ENCODE data around the gene KLHL26. TPM values are rescaled to one million over a fixed set of nuclear protein-coding genes. Genes with fewer than 3 reads are reported as not detected.

KLHL26 gene
- total and polyA plus RNA-seq, 9 donors = 1.6 to 24.0 (median 10.6) TPM

- 78 to 85% (median 85%) methylated on average over 18 of the region's 18 CpGs for WGBS, 3 donors
- Histone ChIP-seq H3K4me3 (no peak overlapping the region), H3K9me3 (no peaks in the 10 kb centered on the region), H3K27me3 (no peaks in the 10 kb centered on the region), H3K4me1 (ENCODE audit: insufficient read depth) (peaks cover 9% of the 10 kb centered on the region), H3K27ac (no peak overlapping the region), H3K36me3 (no peaks in the 10 kb centered on the region)
- TF ChIP-seq, protein P1, sequence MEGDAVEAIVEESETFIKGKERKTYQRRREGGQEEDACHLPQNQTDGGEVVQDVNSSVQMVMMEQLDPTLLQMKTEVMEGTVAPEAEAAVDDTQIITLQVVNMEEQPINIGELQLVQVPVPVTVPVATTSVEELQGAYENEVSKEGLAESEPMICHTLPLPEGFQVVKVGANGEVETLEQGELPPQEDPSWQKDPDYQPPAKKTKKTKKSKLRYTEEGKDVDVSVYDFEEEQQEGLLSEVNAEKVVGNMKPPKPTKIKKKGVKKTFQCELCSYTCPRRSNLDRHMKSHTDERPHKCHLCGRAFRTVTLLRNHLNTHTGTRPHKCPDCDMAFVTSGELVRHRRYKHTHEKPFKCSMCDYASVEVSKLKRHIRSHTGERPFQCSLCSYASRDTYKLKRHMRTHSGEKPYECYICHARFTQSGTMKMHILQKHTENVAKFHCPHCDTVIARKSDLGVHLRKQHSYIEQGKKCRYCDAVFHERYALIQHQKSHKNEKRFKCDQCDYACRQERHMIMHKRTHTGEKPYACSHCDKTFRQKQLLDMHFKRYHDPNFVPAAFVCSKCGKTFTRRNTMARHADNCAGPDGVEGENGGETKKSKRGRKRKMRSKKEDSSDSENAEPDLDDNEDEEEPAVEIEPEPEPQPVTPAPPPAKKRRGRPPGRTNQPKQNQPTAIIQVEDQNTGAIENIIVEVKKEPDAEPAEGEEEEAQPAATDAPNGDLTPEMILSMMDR (IDR thresholded peaks at IDR 0.05) = no peak
- TF ChIP-seq EP300 (IDR thresholded peaks at IDR 0.05) = no peak
- no peak for TF ChIP-seq POLR2A (IDR thresholded peaks at IDR 0.05)
- no peak for DNase-seq
- intact Hi-C loops (cut with DNase I) = no loop called here
Measured at GRCh38 chr19:18713550-18714117, 76.8 kb downstream of the KLHL26 start.

GRCh38 chr19:18715416-18715815 lies 78.6 kb downstream of the KLHL26 start:
- WGBS, 3 donors = 80 to 86% (median 84%) methylated on average over 5 of the region's 5 CpGs

GRCh38 chr19:18716857-18717256 lies 80.0 kb downstream of the KLHL26 start:
- no peak overlapping the region for H3K27ac ChIP-seq
- intact Hi-C loops (cut with DNase I) = no loop called here

More at GRCh38 chr19:18715416-18715815, 78.6 kb downstream of the KLHL26 start:
- Histone ChIP-seq H3K27me3 (no peaks in the 10 kb centered on the region), H3K4me1 (ENCODE audit: insufficient read depth) (peaks cover 9% of the 10 kb centered on the region), H3K9me3 (no peaks in the 10 kb centered on the region), H3K27ac (no peak overlapping the region), H3K4me3 (no peak overlapping the region), H3K36me3 (no peaks in the 10 kb centered on the region)
- no peak for TF ChIP-seq POLR2A (IDR thresholded peaks at IDR 0.05)
- no peak for TF ChIP-seq EP300 (IDR thresholded peaks at IDR 0.05)
- TF ChIP-seq, protein P1 (IDR thresholded peaks at IDR 0.05) = no peak
- intact Hi-C loops (cut with DNase I) = no loop called here
- no peak for DNase-seq

DNA sequence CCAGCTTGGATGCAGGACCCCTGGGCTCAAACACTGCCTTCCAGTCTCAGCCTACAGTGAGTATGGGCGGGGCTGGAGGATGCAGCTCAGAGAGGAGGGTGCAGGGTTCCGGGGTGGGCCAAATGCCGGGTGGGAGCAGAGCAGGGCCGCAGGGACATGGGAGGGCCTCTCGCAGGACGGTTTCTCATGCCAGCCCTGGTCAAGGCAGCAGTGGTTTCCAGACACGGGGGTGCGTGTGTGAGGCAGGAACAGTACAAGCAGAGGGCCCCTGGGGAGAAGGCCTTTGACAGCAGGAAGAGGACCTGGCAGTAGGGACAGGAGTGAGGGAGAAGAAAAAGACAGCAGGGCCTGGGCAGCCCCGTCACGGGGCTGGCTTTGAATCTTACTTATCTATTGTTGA lies 80.8 kb downstream of the KLHL26 start:
- no peak for DNase-seq
- intact Hi-C loops (cut with DNase I) = no loop called here
- 86 to 88% (median 86%) methylated on average over 10 of the region's 10 CpGs for WGBS, 3 donors
- Histone ChIP-seq H3K9me3 (no peaks in the 10 kb centered on the region), H3K4me1 (ENCODE audit: insufficient read depth) (no peaks in the 10 kb centered on the region), H3K27me3 (no peaks in the 10 kb centered on the region), H3K27ac (no peak overlapping the region), H3K4me3 (no peak overlapping the region), H3K36me3 (no peaks in the 10 kb centered on the region)
- no peak for TF ChIP-seq EP300 (IDR thresholded peaks at IDR 0.05)
- no peak for TF ChIP-seq POLR2A (IDR thresholded peaks at IDR 0.05)
- TF ChIP-seq, protein P1 (IDR thresholded peaks at IDR 0.05) = no peak

More at GRCh38 chr19:18716857-18717256, 80.0 kb downstream of the KLHL26 start:
- TF ChIP-seq, protein P1 (IDR thresholded peaks at IDR 0.05) = no peak
- TF ChIP-seq EP300 (IDR thresholded peaks at IDR 0.05) (no peak), POLR2A (IDR thresholded peaks at IDR 0.05) (no peak)
- no peak overlapping the region for H3K4me3 ChIP-seq
- H3K27me3 ChIP-seq = no peaks in the 10 kb centered on the region
- WGBS, 3 donors = 90 to 93% (median 92%) methylated on average over 6 of the region's 6 CpGs
- H3K9me3 ChIP-seq = no peaks in the 10 kb centered on the region
- H3K36me3 ChIP-seq = no peaks in the 10 kb centered on the region
- DNase-seq = no peak
- H3K4me1 ChIP-seq (ENCODE audit: insufficient read depth) = no peaks in the 10 kb centered on the region
